HepG2 (cell line): ENCODE results near the gene SIAH1. TPM values are rescaled to one million over a fixed set of nuclear protein-coding genes. Genes with fewer than 3 reads are reported as not detected.

Experiments used
- ARID5B ChIP-seq: IDR thresholded peaks from 2 replicates; pipeline ENCODE4 v1.4.0; 2020; ENCODE audit warnings: mild to moderate bottlenecking, missing genetic modification reagents
- ELF1 ChIP-seq: sonication (generic); formaldehyde crosslinking; IDR thresholded peaks from 2 replicates; pipeline ENCODE4 v1.4.0; 2020; ENCODE audit warnings: missing genetic modification reagents
- POLR2G ChIP-seq: fragments of 200-400 bp; formaldehyde crosslinking; IDR thresholded peaks from 2 replicates; pipeline ENCODE4 v1.6.1; 2018; ENCODE audit warnings: mild to moderate bottlenecking, low read depth, low read length, moderate library complexity
- SKIL ChIP-seq: sonication (generic); formaldehyde crosslinking; IDR thresholded peaks from 2 replicates; pipeline ENCODE4 v1.8.0; 2022; ENCODE audit warnings: missing genetic modification reagents, mild to moderate bottlenecking, moderate library complexity, borderline replicate concordance
- ZNF225 ChIP-seq: sonication (generic); formaldehyde crosslinking; IDR thresholded peaks from 2 replicates; pipeline ENCODE4 v1.4.0; 2020; ENCODE audit warnings: mild to moderate bottlenecking, missing genetic modification reagents
- ZNF232 ChIP-seq: sonication (generic); formaldehyde crosslinking; IDR thresholded peaks from 2 replicates; pipeline ENCODE4 v1.4.0; 2020; ENCODE audit warnings: missing genetic modification reagents, borderline replicate concordance
- ZNF256 ChIP-seq: sonication (generic); formaldehyde crosslinking; conservative IDR thresholded peaks from 2 replicates; pipeline ENCODE4 v1.4.0; 2020; ENCODE audit warnings: missing genetic modification reagents
- ZNF281 ChIP-seq: sonication (generic); formaldehyde crosslinking; IDR thresholded peaks from 2 replicates; pipeline ENCODE4 v1.4.0; 2020; ENCODE audit warnings: missing genetic modification reagents, borderline replicate concordance
- ZNF484 ChIP-seq: sonication (generic); formaldehyde crosslinking; IDR thresholded peaks from 2 replicates; pipeline ENCODE4 v1.5.1; 2020; ENCODE audit warnings: mild to moderate bottlenecking, low read depth, missing genetic modification reagents, borderline replicate concordance
- ZNF598 ChIP-seq: sonication (generic); formaldehyde crosslinking; IDR thresholded peaks from 2 replicates; pipeline ENCODE4 v1.5.1; 2020; ENCODE audit warnings: mild to moderate bottlenecking, missing genetic modification reagents, borderline replicate concordance
- ZNF883 ChIP-seq: sonication (generic); formaldehyde crosslinking; IDR thresholded peaks from 2 replicates; pipeline ENCODE4 v1.5.1; 2020; ENCODE audit warnings: mild to moderate bottlenecking, missing genetic modification reagents; ENCODE audit errors: not compliant biosample characterization
- polyA plus RNA-seq, 8 experiments: library from polyadenylated mRNA; depleted of rRNA in 3 of 8; stranded (reverse) in 7 of 8; unstranded in 1 of 8; fragments of >200 nt; fragmentation: Illumina TruSeq in 4 of 8; extraction: Trizol in 4 of 8; gene quantifications; 2 replicates each; pipeline versions ENCODE4 v1.2.1 to v1.2.3, GENCODE V29; 2011 to 2016; ENCODE audit warnings: low read depth in 4 of 8, missing spikeins in 1 of 8, mixed read lengths in 1 of 8; ENCODE audit not compliant: insufficient read depth in 1 of 8
- total RNA-seq, 5 experiments: library from RNA; depleted of rRNA; stranded (reverse); fragments of >200 nt; fragmentation: Illumina TruSeq; extraction: Trizol; gene quantifications; 2 replicates each; pipeline ENCODE4 v1.2.3, GENCODE V29; 2016; ENCODE audit warnings: low read depth in 1 of 5
- TF ChIP-seq, protein P1 (sequence below): sonication (generic); formaldehyde crosslinking; IDR thresholded peaks from 2 replicates; pipeline ENCODE4 v1.4.0; 2020; ENCODE audit warnings: missing genetic modification reagents
- TF ChIP-seq, protein P2 (sequence below): sonication (generic); formaldehyde crosslinking; IDR thresholded peaks from 2 replicates; pipeline ENCODE4 v1.5.0; 2020; ENCODE audit warnings: missing genetic modification reagents, mild to moderate bottlenecking, borderline replicate concordance
- TF ChIP-seq, protein P3 (sequence below): sonication (generic); formaldehyde crosslinking; IDR thresholded peaks from 2 replicates; pipeline ENCODE4 v1.5.0; 2020; ENCODE audit warnings: missing genetic modification reagents, mild to moderate bottlenecking, borderline replicate concordance

Gene SIAH1
- total and polyA plus RNA-seq, 2 of the 13 experiments (the other 11 are each of a cell fraction or from before 2014, with no cell fraction given), result 16.0 to 28.6 TPM

GRCh38 chr16:48365601-48366164, 19.5 kb downstream of the SIAH1 start (continued):
- TF ChIP-seq ARID5B (peak; percentile 69), ZNF281 (CRISPR knock-in tag) (peak; percentile 13; the same call in 1 of the 2 replicates), SKIL (CRISPR knock-in tag) (no peak), ZNF883 (CRISPR knock-in tag) (peak; percentile 72), ZNF225 (CRISPR knock-in tag) (no peak; the same call in 1 of the 2 replicates), ZNF256 (CRISPR knock-in tag) (0 out of 2 replicates have a peak, but pooled peaks have one; percentile 35), ELF1 (CRISPR knock-in tag) (peak; percentile 62; the same call in 1 of the 2 replicates), ZNF598 (CRISPR knock-in tag) (peak; percentile 97), POLR2G (peak; percentile 88), ZNF484 (CRISPR knock-in tag) (peak; percentile 62; the same call in 1 of the 2 replicates), ZNF232 (peak; percentile 19; the same call in 1 of the 2 replicates)
- TF ChIP-seq, protein P1, sequence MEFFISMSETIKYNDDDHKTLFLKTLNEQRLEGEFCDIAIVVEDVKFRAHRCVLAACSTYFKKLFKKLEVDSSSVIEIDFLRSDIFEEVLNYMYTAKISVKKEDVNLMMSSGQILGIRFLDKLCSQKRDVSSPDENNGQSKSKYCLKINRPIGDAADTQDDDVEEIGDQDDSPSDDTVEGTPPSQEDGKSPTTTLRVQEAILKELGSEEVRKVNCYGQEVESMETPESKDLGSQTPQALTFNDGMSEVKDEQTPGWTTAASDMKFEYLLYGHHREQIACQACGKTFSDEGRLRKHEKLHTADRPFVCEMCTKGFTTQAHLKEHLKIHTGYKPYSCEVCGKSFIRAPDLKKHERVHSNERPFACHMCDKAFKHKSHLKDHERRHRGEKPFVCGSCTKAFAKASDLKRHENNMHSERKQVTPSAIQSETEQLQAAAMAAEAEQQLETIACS (CRISPR knock-in tag), result peak; percentile 71
- TF ChIP-seq, protein P2, sequence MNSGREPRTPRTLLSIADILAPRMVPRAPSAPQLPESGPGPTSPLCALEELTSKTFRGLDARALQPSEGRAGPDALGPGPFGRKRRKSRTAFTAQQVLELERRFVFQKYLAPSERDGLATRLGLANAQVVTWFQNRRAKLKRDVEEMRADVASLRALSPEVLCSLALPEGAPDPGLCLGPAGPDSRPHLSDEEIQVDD (CRISPR knock-in tag), result peak; percentile 58; the same call in 1 of the 2 replicates
- TF ChIP-seq, protein P3, sequence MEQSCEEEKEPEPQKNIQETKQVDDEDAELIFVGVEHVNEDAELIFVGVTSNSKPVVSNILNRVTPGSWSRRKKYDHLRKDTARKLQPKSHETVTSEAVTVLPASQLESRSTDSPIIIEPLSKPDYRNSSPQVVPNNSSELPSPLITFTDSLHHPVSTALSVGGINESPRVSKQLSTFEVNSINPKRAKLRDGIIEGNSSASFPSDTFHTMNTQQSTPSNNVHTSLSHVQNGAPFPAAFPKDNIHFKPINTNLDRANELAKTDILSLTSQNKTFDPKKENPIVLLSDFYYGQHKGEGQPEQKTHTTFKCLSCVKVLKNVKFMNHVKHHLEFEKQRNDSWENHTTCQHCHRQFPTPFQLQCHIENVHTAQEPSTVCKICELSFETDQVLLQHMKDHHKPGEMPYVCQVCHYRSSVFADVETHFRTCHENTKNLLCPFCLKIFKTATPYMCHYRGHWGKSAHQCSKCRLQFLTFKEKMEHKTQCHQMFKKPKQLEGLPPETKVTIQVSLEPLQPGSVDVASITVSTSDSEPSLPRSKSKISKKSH (CRISPR knock-in tag), result peak; percentile 46; the same call in 1 of the 2 replicates
